GM19328 (cell line): ENCODE measurements around the gene FHOD3.

ENCODE experiments used
- ATAC-seq: cut with Tn5 transposase; IDR thresholded peaks from one replicate; pipeline ENCODE4 v1.9.1; 2021; ENCODE audit warnings: mild to moderate bottlenecking, moderate library complexity; ENCODE audit not compliant: unreplicated experiment

Gene FHOD3

DNA sequence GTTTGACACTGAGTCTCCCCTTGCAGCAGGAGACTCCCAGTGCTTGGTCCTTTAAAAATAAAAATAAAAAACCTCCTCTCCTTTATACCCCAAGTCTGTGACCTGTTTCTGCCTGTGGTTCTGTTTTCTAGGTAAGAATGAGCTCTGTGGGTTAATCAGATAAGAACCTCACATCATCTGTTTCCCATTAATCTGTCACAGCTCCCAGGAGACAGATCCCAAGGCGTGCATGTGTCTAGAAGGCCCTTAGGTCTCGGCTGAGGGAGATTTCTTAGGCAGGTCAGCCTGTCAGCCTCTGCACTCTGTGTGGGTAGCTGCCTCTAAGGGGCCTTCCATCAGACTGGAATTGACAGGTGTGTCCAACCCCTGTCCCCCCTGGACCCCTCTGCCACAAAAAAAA is 80.7 kb downstream of the FHOD3 start:
- ATAC-seq: no peak

DNA sequence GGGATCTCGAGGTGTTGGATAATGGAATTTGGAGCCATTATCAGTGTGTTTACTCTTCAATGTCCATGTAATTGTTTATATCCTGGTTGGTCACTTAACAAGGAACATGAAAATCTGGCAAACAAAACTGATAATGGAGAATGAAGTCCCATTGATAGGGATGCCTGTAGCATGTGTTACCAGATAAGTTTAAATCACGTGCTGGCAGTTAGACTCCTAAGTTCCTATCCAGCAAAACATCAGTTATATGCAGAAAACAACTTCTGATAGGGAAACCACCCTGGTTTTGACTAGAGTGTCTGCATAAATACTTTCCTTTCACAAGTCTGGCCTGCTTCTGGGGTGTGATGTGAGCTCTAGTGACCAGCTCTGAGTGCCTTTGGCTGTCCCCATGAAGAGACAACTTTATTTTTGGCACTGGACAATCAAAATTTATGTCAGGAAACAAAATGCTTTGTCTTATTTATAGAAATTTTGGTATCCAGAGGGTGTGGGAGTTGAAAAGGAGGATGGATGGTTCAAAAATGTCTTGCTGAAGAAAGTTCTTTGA is 82.0 kb downstream of the FHOD3 start:
- ATAC-seq: no peak

DNA sequence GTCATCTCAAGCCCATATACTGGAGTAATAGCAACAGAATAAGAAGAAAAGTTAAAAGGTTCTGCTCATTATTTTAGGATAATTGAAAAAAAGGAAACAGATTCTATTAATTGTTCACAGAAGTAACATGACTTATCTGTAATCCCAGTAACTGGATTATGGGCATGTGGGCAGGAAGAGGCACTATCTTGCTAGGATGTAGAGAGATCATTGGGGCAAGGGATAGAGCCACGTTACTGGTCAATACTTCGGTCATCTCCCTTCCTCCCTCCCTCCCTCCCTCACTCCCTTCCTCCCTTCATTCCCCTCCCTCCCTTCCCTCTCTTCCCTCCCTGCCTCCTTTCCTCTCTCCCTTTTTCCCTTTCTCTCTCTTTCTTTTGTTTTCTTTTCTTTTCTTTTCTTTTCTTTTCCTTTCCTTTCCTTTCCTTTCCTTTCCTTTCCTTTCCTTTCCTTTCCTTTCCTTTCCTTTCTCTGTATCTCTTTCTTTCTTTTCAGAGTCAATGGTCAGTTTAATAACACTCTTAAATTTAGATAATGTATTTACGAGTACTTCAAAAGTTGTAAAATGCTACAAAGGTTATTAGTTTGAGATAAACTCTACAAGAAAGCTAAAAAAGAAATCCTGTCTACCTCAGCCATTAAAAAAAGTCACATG is 82.8 kb downstream of the FHOD3 start:
- ATAC-seq: no peak

DNA sequence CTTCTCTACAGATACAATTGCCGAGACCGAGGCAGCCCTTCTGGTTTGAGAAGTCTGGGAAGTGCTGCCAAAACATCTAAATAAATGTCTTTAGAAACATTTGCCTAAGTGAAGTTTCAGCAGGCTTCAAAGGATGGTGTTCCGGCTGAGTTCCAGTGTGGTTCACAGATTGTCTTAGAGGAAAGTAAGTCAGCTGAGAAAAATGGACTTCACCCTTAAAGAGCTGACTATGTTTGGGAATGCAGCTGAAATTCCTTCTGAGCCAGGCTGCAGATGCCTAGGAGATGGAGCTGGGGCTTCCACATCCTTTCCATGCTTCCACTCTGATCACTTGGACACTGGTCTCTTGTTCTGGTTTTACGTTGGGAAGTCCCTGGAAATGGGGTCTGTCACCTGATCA is 83.6 kb downstream of the FHOD3 start:
- no peak for ATAC-seq

DNA sequence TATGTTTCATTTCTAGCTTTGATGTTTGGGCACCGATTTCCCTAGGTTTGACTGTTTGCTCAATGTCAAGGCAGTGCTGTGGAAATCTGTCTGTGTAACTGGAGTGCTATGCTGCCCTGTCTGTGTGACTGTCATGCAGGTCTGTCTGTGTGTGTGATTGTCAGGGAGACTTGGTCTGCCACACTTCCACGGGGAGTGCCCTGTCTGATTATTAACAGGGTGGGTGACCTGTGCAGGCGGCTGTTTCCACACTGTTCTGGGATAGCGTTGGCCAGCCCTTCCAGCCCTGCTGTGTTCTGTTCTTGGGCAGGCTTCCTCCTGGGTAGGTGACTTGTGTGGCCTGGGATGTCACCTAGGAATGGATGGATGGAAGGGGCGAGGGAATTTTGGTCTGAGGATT is 85.3 kb downstream of the FHOD3 start:
- ATAC-seq: no peak

DNA sequence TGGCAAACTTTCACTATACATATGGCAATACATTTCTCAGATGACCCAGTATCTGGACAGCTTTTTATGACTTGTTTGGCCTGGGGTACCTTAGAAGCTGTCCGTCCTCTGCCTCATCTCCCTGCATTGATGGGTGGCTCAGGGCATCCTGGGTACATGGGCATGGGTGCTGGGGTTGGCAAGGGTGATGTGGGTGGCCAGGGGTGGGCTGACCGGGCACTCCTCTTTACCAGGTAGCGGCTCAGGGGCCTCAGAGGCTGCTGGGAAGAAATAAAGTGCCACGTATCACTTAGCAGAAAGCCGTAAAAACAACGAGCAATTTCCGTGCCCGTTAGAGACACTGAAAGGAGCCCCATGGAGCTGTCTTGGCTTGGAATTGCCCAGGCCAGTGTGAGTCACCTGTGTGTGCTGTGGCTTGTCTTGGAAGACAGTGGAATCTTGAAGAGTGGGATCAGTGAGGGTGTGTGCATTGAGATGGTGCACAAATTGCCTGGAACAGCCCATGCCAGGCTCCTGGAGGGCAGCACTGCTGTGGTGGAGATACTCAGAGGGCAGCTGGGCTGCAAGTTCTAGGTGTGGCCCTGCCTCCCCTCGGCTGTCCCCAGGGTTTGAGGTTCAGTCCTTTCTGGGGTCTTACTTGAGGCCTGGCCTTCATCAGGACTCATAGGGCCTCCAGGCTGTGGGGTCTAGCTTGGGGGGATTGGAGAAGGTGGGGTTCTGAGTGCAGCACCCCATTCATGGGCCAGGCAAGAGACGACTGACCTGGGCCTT is 88.8 kb downstream of the FHOD3 start:
- ATAC-seq: no peak

DNA sequence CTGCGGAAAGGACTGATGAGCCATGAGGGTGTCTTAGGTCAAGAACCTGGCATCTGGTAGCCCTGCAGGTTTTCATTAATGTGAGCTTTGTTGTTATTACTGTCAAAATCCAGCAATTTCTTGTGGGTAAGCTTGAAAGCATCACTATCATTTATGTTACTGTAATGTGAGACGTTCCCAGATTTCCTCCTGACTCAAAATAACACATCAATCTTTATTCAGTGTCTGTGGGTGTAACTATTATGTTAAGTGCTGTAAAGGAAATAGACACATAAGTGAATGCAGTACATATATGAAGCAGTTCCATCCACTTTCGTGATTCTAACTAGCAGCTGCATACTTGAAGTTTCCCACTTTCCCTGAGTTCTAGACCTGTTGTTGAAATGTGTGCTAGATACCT is 89.8 kb downstream of the FHOD3 start:
- ATAC-seq: no peak

DNA sequence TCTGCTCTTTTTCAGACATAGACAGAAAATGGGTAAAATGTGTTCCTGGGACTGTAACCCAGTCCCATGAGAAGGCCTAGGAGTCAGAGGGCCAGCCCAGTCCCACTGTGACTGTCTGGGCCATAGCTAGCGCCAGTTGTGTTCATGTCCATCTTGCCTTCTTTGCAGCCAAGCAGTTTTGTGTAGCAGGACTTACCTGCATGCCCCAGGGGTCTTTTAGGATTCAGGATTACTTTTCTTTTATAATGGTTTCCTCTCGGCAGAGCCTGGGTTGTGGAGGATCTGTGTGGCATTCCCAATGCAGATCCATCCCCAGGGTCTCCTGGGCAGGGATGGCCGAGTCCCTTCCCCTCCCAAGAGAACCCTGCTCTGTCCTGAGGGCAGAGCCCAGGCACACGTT is 90.8 kb downstream of the FHOD3 start:
- no peak for ATAC-seq

DNA sequence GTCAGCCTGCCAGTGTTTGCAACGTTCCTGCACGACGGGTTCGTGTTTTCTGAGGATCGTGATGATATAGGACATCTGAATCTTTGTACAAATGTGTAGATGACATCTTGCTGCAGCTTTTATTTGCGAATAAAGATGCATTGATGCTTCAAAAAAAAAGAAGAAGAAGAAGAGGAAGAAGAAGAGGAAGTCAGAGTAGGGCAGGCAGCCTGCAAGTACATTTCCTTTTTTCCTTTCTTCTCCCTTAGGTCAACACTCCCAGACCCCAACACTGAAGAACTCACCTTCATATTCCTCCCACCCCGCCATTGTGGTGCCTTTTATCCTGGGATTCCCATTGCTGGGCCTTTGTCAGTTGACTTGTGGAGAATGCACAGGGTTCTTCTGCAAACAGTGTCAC is 91.5 kb downstream of the FHOD3 start:
- ATAC-seq: no peak

DNA sequence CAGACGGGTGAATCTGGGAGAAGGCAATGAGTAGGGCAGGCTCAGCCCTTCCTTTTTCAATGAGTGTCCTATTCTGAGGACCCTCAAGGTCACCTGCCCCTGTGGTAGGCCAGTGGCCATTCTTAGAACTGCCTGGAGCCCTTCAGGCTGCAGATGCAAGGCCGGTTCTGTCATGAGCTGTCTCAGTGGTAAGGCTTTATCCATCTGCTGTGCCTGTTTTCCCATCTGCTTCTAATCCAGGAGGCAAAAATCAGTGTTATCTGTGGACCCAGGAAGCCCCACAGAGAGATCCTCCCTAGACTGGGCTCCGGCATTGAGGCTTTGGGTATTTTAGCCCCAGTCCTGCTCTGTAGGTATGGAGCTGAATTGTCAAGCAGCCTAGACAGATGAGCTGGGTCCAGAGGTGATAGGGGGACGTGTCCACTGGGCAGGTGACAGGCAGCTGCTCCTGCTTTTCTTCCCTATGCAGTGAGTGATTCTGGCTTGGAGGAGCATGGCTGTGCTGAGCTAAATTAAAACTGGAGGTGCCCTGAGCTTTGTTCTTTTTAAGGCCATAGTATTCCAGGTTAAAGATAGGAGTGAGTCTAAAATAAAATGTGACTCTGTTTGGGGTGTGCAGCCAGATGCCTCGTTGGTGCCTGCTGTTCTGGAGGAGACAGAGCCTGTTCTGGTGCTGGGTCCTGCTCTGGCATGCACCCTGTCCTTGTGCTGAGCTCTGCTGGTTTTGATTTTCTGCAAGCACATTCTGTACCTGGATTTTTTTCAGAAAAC is 92.5 kb downstream of the FHOD3 start:
- no peak for ATAC-seq

DNA sequence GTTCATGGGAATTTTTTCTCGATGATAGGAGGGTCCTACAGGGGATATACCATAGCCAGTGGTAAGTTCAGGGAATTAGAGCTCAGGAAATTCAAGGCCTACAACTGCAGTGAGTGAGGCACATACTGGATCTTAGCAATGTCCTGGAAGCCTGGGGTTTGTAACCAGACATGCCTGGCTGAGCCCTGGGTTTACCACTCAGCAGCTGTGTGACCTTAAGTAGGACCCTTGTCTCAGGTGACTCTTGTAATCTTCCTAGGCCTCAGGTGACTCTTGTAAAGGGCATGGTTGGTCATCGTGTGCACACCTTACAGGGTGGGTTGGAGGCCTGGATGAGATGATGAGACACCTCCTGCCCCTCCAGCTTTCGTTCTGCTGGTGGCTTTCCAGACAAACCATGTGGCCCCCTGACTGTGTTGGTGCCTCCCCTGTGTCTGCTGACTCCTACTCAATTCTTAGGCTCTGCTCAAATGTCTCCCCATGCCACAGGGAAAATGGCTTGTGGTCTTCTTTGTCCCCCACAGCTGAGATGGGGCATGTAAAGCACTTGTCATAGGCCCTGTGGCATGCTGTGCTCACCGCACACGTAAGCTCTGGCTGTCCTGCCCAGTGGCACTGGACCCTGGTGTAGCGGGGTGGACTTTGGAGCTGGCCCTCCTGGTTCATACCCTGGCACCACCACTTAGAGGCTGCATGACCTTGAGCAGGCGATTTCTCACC is 94.1 kb downstream of the FHOD3 start:
- ATAC-seq: no peak

DNA sequence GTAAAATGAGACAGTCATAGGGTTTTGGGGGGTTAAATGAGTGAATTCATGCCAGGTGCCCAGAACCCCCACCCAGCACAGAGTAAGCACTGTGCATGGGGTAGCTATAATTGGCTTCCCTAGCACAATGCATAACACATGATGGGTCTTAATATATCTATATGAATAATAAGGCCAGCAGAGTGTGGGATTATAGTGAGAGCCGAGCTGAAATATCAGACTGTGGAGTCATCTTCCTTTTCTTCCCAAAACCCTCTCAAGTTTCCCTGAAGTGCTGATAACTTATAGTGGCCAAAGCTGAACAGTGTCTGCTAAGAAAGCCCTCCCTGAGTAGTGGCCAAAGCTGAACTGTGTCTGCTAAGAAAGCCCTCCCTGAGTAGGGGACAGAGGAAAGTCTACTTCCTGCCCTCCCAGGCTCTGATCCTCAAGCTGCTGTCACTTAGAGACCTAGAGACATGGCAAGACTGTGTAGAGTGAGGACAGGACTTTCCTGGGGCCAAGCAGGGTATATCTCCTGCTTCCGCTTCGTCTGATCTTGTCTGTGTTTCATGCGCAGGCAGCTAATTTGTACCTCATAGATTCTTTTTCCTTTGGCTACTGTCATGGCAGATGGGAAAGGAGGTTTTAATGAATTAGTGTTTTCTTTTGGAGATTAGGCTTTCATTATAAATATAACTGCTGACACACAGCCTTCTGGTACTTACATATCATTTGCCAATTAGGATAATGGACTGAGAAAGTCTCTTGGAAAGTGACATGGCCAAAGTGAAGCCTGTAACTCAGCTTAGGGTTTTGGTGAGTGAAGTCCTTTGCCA is 94.9 kb downstream of the FHOD3 start:
- no peak for ATAC-seq

DNA sequence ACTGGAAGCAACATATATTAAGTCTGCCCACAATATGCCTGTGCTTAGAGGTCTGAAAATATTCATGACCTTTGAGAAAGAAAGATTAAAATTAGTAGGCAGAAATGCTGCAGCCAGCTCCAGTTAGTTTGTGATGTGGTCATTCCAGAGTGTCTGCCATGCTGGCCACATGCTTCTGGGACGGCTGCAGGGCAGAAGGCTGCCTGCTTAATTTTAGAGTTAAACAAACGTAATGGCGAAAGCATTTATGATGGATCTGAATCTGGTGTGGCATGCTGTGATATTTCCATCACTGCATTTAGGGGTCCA is 95.4 kb downstream of the FHOD3 start:
- no peak for ATAC-seq

DNA sequence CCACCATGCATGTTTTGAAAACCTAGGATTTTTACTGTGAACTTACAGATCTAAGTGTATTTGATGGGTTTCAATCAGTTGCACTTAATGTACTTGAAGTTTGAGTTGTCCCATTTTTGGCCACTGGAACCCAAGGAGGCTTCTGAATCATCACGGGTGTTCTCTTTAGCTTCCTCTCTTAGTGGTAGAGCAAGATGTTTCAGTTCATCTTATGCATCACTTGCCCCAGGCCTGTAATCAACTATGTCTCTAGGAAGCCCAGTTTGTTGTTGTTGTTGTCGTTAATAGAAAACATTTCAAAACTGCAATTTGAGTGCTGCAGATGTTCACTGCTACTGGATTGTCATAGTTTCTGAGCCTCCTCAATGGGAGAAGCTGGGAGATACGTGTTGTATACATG is 97.0 kb downstream of the FHOD3 start:
- ATAC-seq: no peak

DNA sequence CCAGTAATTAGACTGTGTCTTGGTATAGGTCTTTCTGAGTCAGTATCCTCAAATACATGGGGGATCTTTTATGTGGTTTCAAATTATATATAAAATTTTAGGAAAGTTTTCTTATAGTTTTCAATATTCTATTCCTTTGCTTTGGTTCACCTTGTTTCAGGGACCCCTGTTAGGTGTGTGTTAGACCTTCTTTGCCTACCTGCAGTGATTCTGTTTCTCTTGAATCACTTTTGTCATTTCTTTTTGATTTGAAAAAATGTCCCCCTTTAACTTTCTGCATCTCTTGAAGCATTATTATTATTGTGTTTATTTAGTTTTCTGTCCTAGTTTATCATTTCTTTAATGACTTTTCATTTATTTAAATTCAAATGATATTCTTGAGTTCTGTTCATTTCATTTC is 98.7 kb downstream of the FHOD3 start:
- no peak for ATAC-seq

DNA sequence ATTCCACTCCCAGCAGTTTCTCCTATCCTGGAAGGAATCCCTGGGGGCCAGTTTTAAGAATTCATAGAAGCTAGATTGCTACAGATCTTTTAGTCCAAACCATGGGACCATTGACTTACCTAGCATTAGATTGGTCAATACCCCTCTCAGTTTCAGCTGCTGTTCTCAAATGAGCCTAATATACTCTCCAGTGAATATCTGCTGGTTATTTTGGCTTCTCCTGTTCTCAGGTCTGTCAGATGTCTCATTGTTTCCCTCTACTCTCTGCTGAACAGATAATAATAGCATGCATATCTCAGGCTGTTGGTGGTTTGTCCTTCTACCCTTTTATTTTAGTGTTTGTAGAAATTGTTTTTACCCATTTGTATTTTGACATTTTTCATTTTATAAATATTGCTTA is 99.5 kb downstream of the FHOD3 start:
- no peak for ATAC-seq

DNA sequence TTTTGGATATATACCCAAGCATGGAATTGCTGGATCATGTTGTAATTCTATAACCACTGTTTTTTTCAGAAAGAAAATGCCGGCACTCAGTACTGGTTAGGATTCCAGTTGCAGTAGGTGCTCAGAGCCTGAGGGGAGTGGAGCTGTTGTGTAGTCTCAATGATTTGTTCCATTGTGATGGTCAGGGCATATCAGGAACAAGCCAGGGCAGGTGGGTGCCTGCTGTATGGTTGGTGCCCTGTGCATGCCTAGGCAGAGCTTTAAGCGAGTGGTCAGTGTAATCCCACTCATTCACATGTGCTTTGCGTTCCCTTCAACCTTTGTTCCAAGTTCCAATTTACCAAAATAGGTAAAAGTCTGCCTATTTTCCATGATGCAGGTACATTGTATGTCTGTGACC is 100.9 kb downstream of the FHOD3 start:
- no peak for ATAC-seq

DNA sequence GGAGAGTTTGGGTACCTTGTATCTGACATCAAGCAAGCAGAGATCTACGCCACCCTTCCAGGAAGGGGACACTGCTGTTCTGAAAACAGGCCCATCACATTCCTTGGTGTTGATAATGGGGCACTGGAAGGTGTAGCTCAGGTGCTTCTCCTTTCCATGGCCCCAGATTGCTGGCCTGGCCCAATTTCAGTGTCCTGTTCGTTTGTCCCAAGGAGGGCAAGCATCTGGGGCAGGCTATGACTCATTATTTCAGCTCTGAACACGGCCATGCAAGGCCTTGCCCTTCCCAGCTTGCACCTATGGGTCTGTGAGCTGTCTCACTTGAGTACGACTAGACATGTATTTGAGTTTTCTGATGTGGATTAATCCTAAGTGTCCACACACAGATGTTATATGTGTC is 101.5 kb downstream of the FHOD3 start:
- ATAC-seq: no peak

DNA sequence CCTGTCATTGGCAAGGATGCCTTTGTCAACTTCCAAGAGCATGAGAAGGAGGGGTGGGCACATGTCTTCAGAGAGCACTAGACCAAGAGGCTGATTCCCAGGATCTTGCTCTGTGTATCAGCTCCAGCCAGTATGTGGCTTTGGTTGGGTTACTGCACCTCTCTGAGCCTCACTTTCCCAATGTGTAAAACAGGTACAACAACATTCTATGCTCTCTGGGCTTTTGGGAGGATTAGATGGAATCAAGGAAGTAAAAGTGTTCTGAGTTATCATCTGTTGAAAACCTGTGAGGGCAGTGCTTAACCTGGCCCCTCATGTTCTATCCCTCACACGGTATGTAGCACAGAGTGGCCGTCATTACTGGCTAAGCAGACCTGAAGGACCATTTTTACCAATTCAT is 103.9 kb downstream of the FHOD3 start:
- ATAC-seq: no peak

DNA sequence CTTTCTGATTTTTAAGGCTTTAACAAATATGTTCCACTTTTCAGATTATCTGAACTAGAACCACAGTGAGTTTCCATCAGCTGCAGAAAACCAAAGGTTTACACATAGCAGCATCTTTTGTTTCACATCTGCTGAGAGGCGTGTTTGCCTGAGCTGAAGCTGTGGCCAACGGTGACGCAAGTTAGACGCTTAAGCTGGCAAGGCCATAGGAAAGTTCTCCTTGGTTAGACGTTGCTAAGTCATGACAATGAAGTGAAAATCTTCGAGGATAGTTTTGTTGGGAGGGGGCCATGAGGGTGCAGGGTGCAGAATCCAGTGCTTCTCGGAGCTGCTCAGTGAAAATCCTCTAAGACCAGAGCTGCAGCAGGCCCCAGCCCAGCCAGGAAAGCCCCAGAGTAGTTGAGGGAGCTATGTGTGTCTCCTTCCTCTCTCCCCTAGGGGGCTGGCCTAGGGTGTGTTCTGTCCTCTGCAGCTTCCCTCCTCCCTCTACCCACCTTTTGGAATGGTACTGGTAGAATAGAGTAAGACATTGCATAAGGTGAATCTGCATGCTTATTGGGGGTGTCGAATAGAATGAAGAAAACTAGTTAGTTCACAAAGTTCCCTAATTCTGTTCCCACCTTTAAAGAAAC is 105.4 kb downstream of the FHOD3 start:
- ATAC-seq: no peak
